Epithelial cell of esophagus (primary cell): ENCODE data around the gene REG4.
"Not testable (repeated sequence)": the region's sequence is repeated elsewhere in the genome, so short reads cannot be mapped to it uniquely, and the experiment has no call there.

Source experiments
- DNase-seq: peaks from one replicate; pipeline ENCODE4 v3.0.0; 2010; ENCODE audit warnings: low read depth
- H3K4me3 ChIP-seq: 2 replicates; pipeline ENCODE4 v1.5.1; 2011; ENCODE audit warnings: mild to moderate bottlenecking, low read length, control low read depth
- CTCF ChIP-seq: IDR thresholded peaks from 2 replicates; pipeline ENCODE4 v1.5.1; 2011; ENCODE audit warnings: low read depth, mild to moderate bottlenecking, low read length, control low read depth, inconsistent platforms; ENCODE audit not compliant: insufficient read depth; ENCODE audit errors: missing control alignments

The REG4 gene

GRCh38 chr1:119811387-119811786 lies at the start of gene REG4:
TSS of gene REG4 (minus strand) at chr1:119811460. CDS start at chr1:119808769, 2,691 bp downstream.
- H3K4me3 ChIP-seq = no peak within 1 kb of the TSS
- TF ChIP-seq CTCF = no peak
- no peak for DNase-seq

GRCh38 chr1:119859647-119860046 lies 48.4 kb upstream of the REG4 start:
- H3K4me3 ChIP-seq = no peak overlapping the region
- peak; percentile 76 for DNase-seq
- TF ChIP-seq CTCF = no peak

GRCh38 chr1:119858556-119859214 lies 47.4 kb upstream of the REG4 start:
- DNase-seq, H3K4me3 ChIP-seq: not testable (repeated sequence)

GRCh38 chr1:119858126-119858525 lies 46.9 kb upstream of the REG4 start:
- no peak for DNase-seq
- no peak for TF ChIP-seq CTCF
- H3K4me3 ChIP-seq = no peak overlapping the region

- no peak overlapping the region for H3K4me3 ChIP-seq
- no peak for TF ChIP-seq CTCF
- DNase-seq = no peak
Measured at GRCh38 chr1:119853155-119853554, 41.9 kb upstream of the REG4 start.

- not testable (repeated sequence) for H3K4me3 ChIP-seq, DNase-seq
- TF ChIP-seq CTCF = peak; percentile 25
Measured at GRCh38 chr1:119844206-119844605, 32.9 kb upstream of the REG4 start.

- no peak for TF ChIP-seq CTCF
- no peak for DNase-seq
- H3K4me3 ChIP-seq = no peak overlapping the region
Measured at GRCh38 chr1:119841306-119841705, 30.0 kb upstream of the REG4 start.
